Measurements from ENCODE around the gene HEPN1. TPM values are rescaled to one million over a fixed set of nuclear protein-coding genes. Genes with fewer than 3 reads are reported as not detected.

Gene HEPN1
- total and polyA plus RNA-seq, 2 experiments from 2014 or later, result not detected

- Histone ChIP-seq H3K9me2 (ENCODE audit: insufficient read depth) (no peaks in the 10 kb centered on the region), H3K27me3 (ENCODE audit: insufficient read depth) (peaks cover 77% of the 10 kb centered on the region), H3K4me2 (no peak overlapping the region), H2AFZ (no peak overlapping the region), H3K79me2 (replicated peaks; ENCODE audit: insufficient read depth) (no peaks in the 10 kb centered on the region), H3K36me3 (ENCODE audit: insufficient read depth) (no peaks in the 10 kb centered on the region), H3F3A (replicated peaks; ENCODE audit: low read depth) (no peaks in the 10 kb centered on the region), H3K4me3 (no peak overlapping the region), H3K4me1 (ENCODE audit: insufficient read depth) (peaks cover 13% of the 10 kb centered on the region; the same call in 1 of the 2 replicates), H4K20me1 (replicated peaks; ENCODE audit: insufficient read depth) (0 out of 2 replicates have a peak, but pooled peaks cover 2% of the 10 kb centered on the region), H3K27ac (ENCODE audit: low read depth) (no peak overlapping the region)
- peaks cover 31% of the 10 kb centered on the region for H3K4me1 Mint-ChIP-seq
- TF ChIP-seq ZNF462 (CRISPR knock-in tag; IDR thresholded peaks at IDR 0.05), result no peak
- TF ChIP-seq POLR2AphosphoS5 (IDR thresholded peaks at IDR 0.05; ENCODE audit: low read depth), result no peak
- no peak for TF ChIP-seq ETS1 (IDR thresholded peaks at IDR 0.05)
- TF ChIP-seq NANOG (IDR thresholded peaks at IDR 0.05; ENCODE audit: borderline replicate concordance), result no peak
- no peak for TF ChIP-seq EZH2phosphoT487 (IDR thresholded peaks at IDR 0.05; ENCODE audit: unreplicated experiment)
- TF ChIP-seq CREB1 (CRISPR knock-in tag; IDR thresholded peaks at IDR 0.05; ENCODE audit: low read depth), result no peak
- no peak for TF ChIP-seq EZH2 (IDR thresholded peaks at IDR 0.05; ENCODE audit: low read depth, unreplicated experiment)
- no peak for TF ChIP-seq CTCF (conservative IDR thresholded peaks at IDR 0.05; ENCODE audit: low read depth in 2 of 2)
- TF ChIP-seq JUNB (IDR thresholded peaks at IDR 0.05; ENCODE audit: unreplicated experiment), result no peak
- H3K27me3 Mint-ChIP-seq (ENCODE audit: insufficient read depth, low read depth, poor library complexity), result peaks cover 75% of the 10 kb centered on the region
- no peak for DNase-seq (ENCODE audit: low spot score)
- no peaks in the 10 kb centered on the region for H3K36me3 Mint-ChIP-seq (ENCODE audit: low read depth)
- ATAC-seq, result no peak
- no peak overlapping the region for H3K27ac Mint-ChIP-seq
- H3K9me3 Mint-ChIP-seq, result no peaks in the 10 kb centered on the region
- no peak overlapping the region for H3K4me3 Mint-ChIP-seq
These were observed 44.3 kb upstream of the HEPN1 start for GRCh38 chr11:124874571-124875255.

Measured in GM23338 (cell line).